Sigmoid colon (tissue), 7 donors: ENCODE measurements around the gene GSTCD. TPM values are rescaled to one million over a fixed set of nuclear protein-coding genes. Genes with fewer than 3 reads are reported as not detected.
A peak's percentile ranks its signal among the peaks of the same experiment; 100 is the strongest.

Experiments used
- DNase-seq: peaks from one replicate; pipeline ENCODE4 v3.0.0-alpha.2; 2019
- H3K27ac ChIP-seq, 4 donors: fragments of 200-600 bp; sonication (generic); one replicate each; pipeline ENCODE4 v1.5.1; 2016 to 2019; ENCODE audit warnings: mild to moderate bottlenecking in 1 of 4
- H3K27me3 ChIP-seq, 3 donors: fragments of 200-600 bp; sonication (generic); one replicate each; pipeline ENCODE4 v1.5.1; 2019; ENCODE audit warnings: mild to moderate bottlenecking in 1 of 3
- H3K36me3 ChIP-seq, 4 donors: fragments of 200-600 bp; sonication (generic); one replicate each; pipeline ENCODE4 v1.5.1; 2016 to 2019
- H3K4me1 ChIP-seq, 4 donors: fragments of 200-600 bp; sonication (generic); one replicate each; pipeline ENCODE4 v1.5.1; 2017 to 2019
- H3K4me3 ChIP-seq, 4 donors: fragments of 200-600 bp; sonication (generic); one replicate each; pipeline ENCODE4 v1.5.1; 2017 to 2019; ENCODE audit warnings: mild to moderate bottlenecking in 2 of 4, moderate library complexity in 1 of 4
- H3K9me3 ChIP-seq, 4 donors: fragments of 200-600 bp in 3 of 4; sonication (generic) in 3 of 4; one replicate each; pipeline versions ENCODE4 v1.5.1 to v1.6.1; 2013 to 2019
- CTCF ChIP-seq, 4 experiments: fragments of 450-650 bp in 3 of 4; fragments of 200-600 bp in 1 of 4; IDR thresholded peaks; one replicate each; pipeline ENCODE4 v1.5.1; 2016 to 2019; ENCODE audit warnings: antibody characterized with exemption in 4 of 4, mild to moderate bottlenecking in 3 of 4, moderate library complexity in 2 of 4
- EP300 ChIP-seq, 4 donors: sonication (generic); formaldehyde crosslinking; IDR thresholded peaks; one replicate each; pipeline ENCODE4 v1.6.1; 2017; ENCODE audit warnings: antibody characterized with exemption in 4 of 4
- POLR2A ChIP-seq, 2 donors: fragments of 450-650 bp; IDR thresholded peaks; one replicate each; pipeline ENCODE4 v1.6.1; 2016; ENCODE audit warnings: antibody characterized with exemption in 2 of 2, mild to moderate bottlenecking in 2 of 2, moderate library complexity in 2 of 2
- POLR2AphosphoS5 ChIP-seq, 4 donors: sonication (generic); formaldehyde crosslinking; IDR thresholded peaks; one replicate each; pipeline ENCODE4 v1.6.1; 2017; ENCODE audit warnings: antibody characterized with exemption in 4 of 4
- WGBS, 2 donors: extraction: QIAGEN DNeasy Blood & Tissue Kit; methylation state at CpG; one replicate each; pipeline ENCODE4 v1.1.7; 2013; 5-methylcytosine and 5-hydroxymethylcytosine counted together
- intact Hi-C: fragments of 100-400 bp; cut with DNase I; formaldehyde crosslinking; loops from one replicate; pipeline ENCODE4 v1.15.1; 2023
- polyA plus RNA-seq, 3 donors: library from polyadenylated mRNA; stranded (reverse); fragments of 200-250 nt; gene quantifications; one replicate each; pipeline ENCODE4 v1.2.3, GENCODE V29; 2013
- total RNA-seq, 4 donors: library from RNA; depleted of rRNA; stranded (reverse); fragments of >200 nt; gene quantifications; one replicate each; pipeline ENCODE4 v1.1.0, GENCODE V29; 2016
- donor health status: healthy with polysubstance abuse.
- donor health status: Bipolar disorder and iron deficiency.
- donor health status: healthy.

The GSTCD gene
- total and polyA plus RNA-seq, 7 donors = 1.8 to 16.4 (median 5.8) TPM

GRCh38 chr4:105707782-105708180 lies 803 bp upstream of the GSTCD start:
- DNase-seq = no peak
- H3K9me3 ChIP-seq = no peaks in the 10 kb centered on the region
- peak overlapping the region; percentile 78 to 89 (median 84) for H3K4me3 ChIP-seq
- TF ChIP-seq POLR2A (IDR thresholded peaks at IDR 0.05) (no peak), CTCF (IDR thresholded peaks at IDR 0.05) (no peak), POLR2AphosphoS5 (IDR thresholded peaks at IDR 0.05) (no peak), EP300 (IDR thresholded peaks at IDR 0.05) (no peak)
- intact Hi-C loops = loop anchor here (5.0 kb wide), 1 partner anchor 235 kb away; the partner anchor contains the start of gene PPA2
- no peaks in the 10 kb centered on the region for H3K27me3 ChIP-seq
- peaks cover 2 to 23% (median 19%) of the 10 kb centered on the region in 4 donors for H3K4me1 ChIP-seq
- H3K36me3 ChIP-seq = no peaks in the 10 kb centered on the region
- WGBS, 2 donors = 7 to 24% methylated on average over 7 of the region's 7 CpGs
- peak overlapping the region; percentile 84 to 95 (median 86) for H3K27ac ChIP-seq

DNA sequence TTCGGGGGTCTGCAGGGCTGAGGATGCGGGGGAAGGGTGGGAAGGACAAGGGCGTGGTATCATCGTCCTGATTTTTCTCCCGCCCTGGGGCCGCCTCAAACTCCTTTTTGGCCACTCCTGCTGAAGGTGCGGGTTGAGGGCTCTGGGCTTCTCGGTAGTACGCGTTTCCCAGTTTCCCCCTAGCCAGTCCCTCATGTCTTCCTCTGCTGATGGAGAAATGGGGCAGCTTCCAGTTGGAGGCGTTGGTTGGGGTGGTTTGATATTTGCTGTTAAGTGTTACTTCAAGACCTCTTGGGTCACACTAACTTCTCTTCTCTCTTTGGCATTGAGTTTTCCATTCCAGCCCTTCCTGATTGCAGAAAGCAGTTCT lies 482 bp downstream of the GSTCD start:
- TF ChIP-seq POLR2A (IDR thresholded peaks at IDR 0.05) (no peak), POLR2AphosphoS5 (IDR thresholded peaks at IDR 0.05) (no peak), EP300 (IDR thresholded peaks at IDR 0.05) (no peak), CTCF (IDR thresholded peaks at IDR 0.05) (no peak)
- no peak for DNase-seq
- Histone ChIP-seq H3K4me3 (peak overlapping the region; percentile 78 to 89 (median 84)), H3K27ac (peak overlapping the region; percentile 84 to 95 (median 86)), H3K4me1 (peaks cover 2 to 23% (median 19%) of the 10 kb centered on the region in 4 donors), H3K9me3 (no peaks in the 10 kb centered on the region), H3K36me3 (no peaks in the 10 kb centered on the region), H3K27me3 (no peaks in the 10 kb centered on the region)
- intact Hi-C loops = loop anchor here (5.0 kb wide), 1 partner anchor 237 kb away; the partner anchor contains the start of gene PPA2
- 0 to 1% methylated on average over 11 of the region's 11 CpGs for WGBS, 2 donors

GRCh38 chr4:105710012-105710600 lies 1.5 kb downstream of the GSTCD start:
- H3K4me3 ChIP-seq = no peak overlapping the region
- WGBS, 2 donors = 74 to 76% methylated on average over 16 of the region's 16 CpGs
- H3K4me1 ChIP-seq = peaks cover 2 to 23% (median 19%) of the 10 kb centered on the region in 4 donors
- no peaks in the 10 kb centered on the region for H3K36me3 ChIP-seq
- intact Hi-C loops = loop anchor here (5.0 kb wide), 1 partner anchor 563 kb away; the partner anchor contains the start of gene TET2
- H3K27me3 ChIP-seq = no peaks in the 10 kb centered on the region
- H3K27ac ChIP-seq = no peak overlapping the region
- no peaks in the 10 kb centered on the region for H3K9me3 ChIP-seq
- DNase-seq = no peak
- TF ChIP-seq CTCF (IDR thresholded peaks at IDR 0.05) (no peak), EP300 (IDR thresholded peaks at IDR 0.05) (no peak), POLR2A (IDR thresholded peaks at IDR 0.05) (no peak)

DNA sequence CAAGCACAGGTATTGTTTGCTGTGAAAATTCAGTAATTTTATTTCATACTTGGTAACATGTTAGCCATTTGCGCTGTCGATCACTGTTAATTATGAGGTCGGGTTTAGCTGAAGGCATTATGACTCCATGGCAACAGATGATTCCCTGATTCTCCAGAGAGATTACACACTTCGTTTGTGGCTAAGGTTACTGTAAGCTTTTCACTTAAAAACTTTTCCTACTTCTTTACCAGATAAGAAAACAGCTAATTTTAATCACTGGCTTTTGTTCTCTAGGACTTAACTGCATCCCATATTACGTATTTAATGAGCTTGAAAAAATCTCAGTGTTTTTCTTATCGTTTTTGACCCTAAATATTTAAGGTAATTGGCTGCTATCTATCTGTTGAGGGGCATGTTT lies 2.1 kb downstream of the GSTCD start:
- no peak overlapping the region for H3K27ac ChIP-seq
- WGBS, 2 donors = 83 to 91% methylated on average over 6 of the region's 6 CpGs
- intact Hi-C loops = loop anchor here (5.0 kb wide), 1 partner anchor 563 kb away; the partner anchor contains the start of gene TET2
- no peaks in the 10 kb centered on the region for H3K9me3 ChIP-seq
- no peaks in the 10 kb centered on the region for H3K27me3 ChIP-seq
- H3K4me3 ChIP-seq = no peak overlapping the region
- no peak for TF ChIP-seq POLR2A (IDR thresholded peaks at IDR 0.05)
- no peak for TF ChIP-seq EP300 (IDR thresholded peaks at IDR 0.05)
- TF ChIP-seq POLR2AphosphoS5 (IDR thresholded peaks at IDR 0.05) = no peak
- TF ChIP-seq CTCF (IDR thresholded peaks at IDR 0.05) = no peak
- DNase-seq = no peak
- peaks cover 2 to 28% (median 19%) of the 10 kb centered on the region in 4 donors for H3K4me1 ChIP-seq
- H3K36me3 ChIP-seq = no peaks in the 10 kb centered on the region
